ENCODE measurements around the gene LBP. TPM values are rescaled to one million over a fixed set of nuclear protein-coding genes. Genes with fewer than 3 reads are reported as not detected.
A peak's percentile ranks its signal among the peaks of the same experiment; 100 is the strongest.
"Not testable (repeated sequence)": the region's sequence is repeated elsewhere in the genome, so short reads cannot be mapped to it uniquely, and the experiment has no call there.

The LBP gene
- total and polyA plus RNA-seq, 8 donors = 0.08 to 2.4 TPM; not detected in 6

DNA sequence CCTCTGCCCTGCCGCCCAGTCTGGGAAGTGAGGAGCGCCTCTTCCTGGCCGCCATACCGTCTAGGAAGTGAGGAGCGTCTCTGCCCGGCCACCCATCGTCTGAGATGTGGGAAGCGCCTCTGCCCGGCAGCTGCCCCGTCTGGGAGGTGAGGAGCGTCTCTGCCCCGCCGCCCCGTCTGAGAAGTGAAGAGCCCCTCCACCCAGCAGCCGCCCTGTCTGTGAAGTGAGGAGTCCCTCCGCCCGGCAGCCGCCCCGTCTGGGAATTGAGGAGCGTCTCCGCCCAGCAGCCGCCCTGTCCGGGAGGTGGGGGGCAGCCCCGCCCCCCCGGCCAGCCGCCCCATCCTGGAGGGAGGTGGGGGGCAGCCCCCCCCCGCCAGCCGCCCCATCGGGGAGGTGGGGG lies 61.0 kb downstream of the LBP start:
- TF ChIP-seq POLR2A (IDR thresholded peaks at IDR 0.05) (no peak), POLR2AphosphoS5 (IDR thresholded peaks at IDR 0.05) (no peak), EP300 (IDR thresholded peaks at IDR 0.05) (no peak)
- TF ChIP-seq, protein P1, sequence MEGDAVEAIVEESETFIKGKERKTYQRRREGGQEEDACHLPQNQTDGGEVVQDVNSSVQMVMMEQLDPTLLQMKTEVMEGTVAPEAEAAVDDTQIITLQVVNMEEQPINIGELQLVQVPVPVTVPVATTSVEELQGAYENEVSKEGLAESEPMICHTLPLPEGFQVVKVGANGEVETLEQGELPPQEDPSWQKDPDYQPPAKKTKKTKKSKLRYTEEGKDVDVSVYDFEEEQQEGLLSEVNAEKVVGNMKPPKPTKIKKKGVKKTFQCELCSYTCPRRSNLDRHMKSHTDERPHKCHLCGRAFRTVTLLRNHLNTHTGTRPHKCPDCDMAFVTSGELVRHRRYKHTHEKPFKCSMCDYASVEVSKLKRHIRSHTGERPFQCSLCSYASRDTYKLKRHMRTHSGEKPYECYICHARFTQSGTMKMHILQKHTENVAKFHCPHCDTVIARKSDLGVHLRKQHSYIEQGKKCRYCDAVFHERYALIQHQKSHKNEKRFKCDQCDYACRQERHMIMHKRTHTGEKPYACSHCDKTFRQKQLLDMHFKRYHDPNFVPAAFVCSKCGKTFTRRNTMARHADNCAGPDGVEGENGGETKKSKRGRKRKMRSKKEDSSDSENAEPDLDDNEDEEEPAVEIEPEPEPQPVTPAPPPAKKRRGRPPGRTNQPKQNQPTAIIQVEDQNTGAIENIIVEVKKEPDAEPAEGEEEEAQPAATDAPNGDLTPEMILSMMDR (IDR thresholded peaks at IDR 0.05) = no peak
- WGBS, 5 donors = 93 to 98% (median 96%) methylated on average over 7 to 29 of the region's 29 CpGs
- Histone ChIP-seq H3K4me3 (no peak overlapping the region), H3K4me1 (no peaks in the 10 kb centered on the region), H3K27ac (no peak overlapping the region), H3K27me3 (no peaks in the 10 kb centered on the region), H3K9me3 (peaks cover 0 to 5% (median 0%) of the 10 kb centered on the region in 4 donors), H3K36me3 (peaks cover 0 to 21% (median 8%) of the 10 kb centered on the region in 4 donors)
- peak in 1 of 2 donors; percentile 13 for DNase-seq
- intact Hi-C loops (cut with DNase I; ENCODE audit: low total_unique reads) = no loop called here

DNA sequence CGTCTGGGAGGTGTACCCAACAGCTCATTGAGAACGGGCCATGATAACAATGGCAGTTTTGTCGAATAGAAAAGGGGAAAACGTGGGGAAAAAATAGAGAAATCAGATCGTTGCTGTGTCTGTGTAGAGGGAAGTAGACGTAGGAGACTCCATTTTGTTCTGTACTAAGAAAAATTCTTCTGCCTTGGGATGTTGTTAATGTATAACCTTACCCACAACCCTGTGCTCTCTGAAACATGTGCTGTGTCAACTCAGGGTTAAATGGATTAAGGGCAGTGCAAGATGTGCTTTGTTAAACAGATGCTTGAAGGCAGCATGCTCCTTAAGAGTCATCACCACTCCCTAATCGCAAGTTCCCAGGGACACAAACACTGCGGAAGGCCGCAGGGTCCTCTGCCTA lies 61.5 kb downstream of the LBP start:
- H3K27me3 ChIP-seq; H3K27ac ChIP-seq; H3K9me3 ChIP-seq; DNase-seq; intact Hi-C loops (cut with DNase I; ENCODE audit: low total_unique reads); H3K4me1 ChIP-seq; H3K4me3 ChIP-seq: not testable (repeated sequence)
- peaks cover 0 to 26% (median 13%) of the 10 kb centered on the region in 4 donors for H3K36me3 ChIP-seq
- WGBS, 5 donors = 69 to 87% (median 83%) methylated on average over 6 to 9 of the region's 9 CpGs

DNA sequence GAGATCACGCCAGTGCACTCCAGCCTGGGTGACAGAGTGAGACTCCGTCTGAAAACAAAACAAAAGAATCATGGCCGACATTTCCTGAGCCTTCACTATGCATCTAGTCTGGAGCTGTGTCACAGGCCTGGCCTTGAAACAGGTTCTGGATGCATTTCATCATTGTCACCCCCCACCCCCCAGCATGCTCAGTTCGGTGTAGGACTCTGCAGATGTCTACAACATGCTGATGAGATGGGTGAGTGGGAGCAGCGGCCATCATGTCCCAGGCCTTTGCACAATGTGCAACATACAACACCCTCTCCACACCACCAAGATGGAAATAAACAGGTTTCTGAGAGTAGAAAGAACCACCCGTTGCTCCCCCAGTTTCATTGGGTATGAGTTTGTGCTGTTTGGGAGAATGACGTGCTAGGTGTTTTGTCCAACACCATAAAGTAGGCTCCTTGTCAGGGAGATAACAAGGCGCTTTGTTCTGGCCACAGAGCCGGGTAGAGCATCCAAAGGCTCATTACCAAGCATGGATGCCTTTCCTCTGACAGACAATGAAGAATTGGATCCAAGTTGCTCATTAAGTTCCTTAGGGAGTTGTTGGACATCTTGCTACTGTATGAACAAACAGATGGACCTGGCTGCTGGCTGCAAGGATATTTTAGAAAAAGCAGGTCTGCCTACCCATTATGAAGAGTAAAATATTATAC lies 66.7 kb downstream of the LBP start:
- no peak overlapping the region for H3K4me3 ChIP-seq
- H3K36me3 ChIP-seq = peaks cover 5 to 67% (median 60%) of the 10 kb centered on the region in 4 donors
- H3K27me3 ChIP-seq = no peaks in the 10 kb centered on the region
- H3K9me3 ChIP-seq = no peaks in the 10 kb centered on the region
- H3K4me1 ChIP-seq = no peaks in the 10 kb centered on the region
- no peak overlapping the region for H3K27ac ChIP-seq
- intact Hi-C loops (cut with DNase I; ENCODE audit: low total_unique reads) = no loop called here
- 88 to 92% (median 89%) methylated on average over 9 of the region's 9 CpGs for WGBS, 5 donors
- no peak for DNase-seq
- TF ChIP-seq, protein P1 (IDR thresholded peaks at IDR 0.05) = no peak
- TF ChIP-seq EP300 (IDR thresholded peaks at IDR 0.05) = no peak
- no peak for TF ChIP-seq POLR2A (IDR thresholded peaks at IDR 0.05)
- no peak for TF ChIP-seq POLR2AphosphoS5 (IDR thresholded peaks at IDR 0.05)

DNA sequence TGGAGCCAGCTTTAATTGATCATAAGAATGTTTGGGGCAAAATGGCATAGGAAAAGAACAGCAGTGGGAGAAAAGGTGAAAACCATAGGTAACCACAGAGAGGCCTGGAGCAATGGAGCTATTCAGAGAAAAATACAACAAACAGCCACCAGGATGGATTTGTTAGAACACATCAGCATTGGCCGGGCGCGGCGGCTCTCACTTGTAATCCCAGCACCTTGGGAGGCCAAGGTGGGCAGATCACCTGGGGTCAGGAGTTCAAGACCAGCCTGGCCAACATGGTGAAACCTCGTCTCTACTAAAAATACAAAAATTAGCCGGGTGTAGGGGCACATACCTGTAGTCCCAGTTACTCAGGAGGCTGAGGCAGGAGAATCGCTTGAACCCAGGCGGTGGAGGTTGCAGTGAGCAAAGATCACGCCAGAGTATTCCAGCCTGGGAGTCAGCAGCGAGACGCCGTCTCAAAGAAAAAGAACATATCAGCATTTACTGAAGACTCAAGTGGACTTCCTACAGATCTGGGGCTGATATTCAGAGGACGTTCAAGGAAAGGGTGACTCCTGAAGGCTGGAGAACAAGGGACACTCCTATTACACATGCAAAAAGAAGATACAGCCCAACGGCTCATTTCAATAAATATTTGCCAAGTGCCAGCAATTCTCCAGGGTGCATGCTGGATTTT lies 68.6 kb downstream of the LBP start:
- Histone ChIP-seq H3K36me3 (peaks cover 23 to 85% (median 78%) of the 10 kb centered on the region in 4 donors), H3K9me3 (no peaks in the 10 kb centered on the region), H3K27ac (no peak overlapping the region), H3K4me1 (peaks cover 0 to 8% (median 0%) of the 10 kb centered on the region in 4 donors), H3K4me3 (no peak overlapping the region), H3K27me3 (no peaks in the 10 kb centered on the region)
- TF ChIP-seq, protein P1 (IDR thresholded peaks at IDR 0.05) = no peak
- TF ChIP-seq POLR2A (IDR thresholded peaks at IDR 0.05) (no peak), EP300 (IDR thresholded peaks at IDR 0.05) (no peak), POLR2AphosphoS5 (IDR thresholded peaks at IDR 0.05) (no peak)
- WGBS, 5 donors = 86 to 94% (median 91%) methylated on average over 14 of the region's 14 CpGs
- intact Hi-C loops (cut with DNase I; ENCODE audit: low total_unique reads) = no loop called here
- no peak for DNase-seq

All from stomach (tissue), 9 donors.